SH-SY5Y (cell line): Measurements from ENCODE around the gene KLF14.

Experiments
- GATA2 ChIP-seq: IDR thresholded peaks from 2 replicates; pipeline ENCODE4 v1.6.1; 2011; ENCODE audit warnings: mild to moderate bottlenecking, low read depth, low read length
- GATA3 ChIP-seq: IDR thresholded peaks from 2 replicates; pipeline ENCODE4 v1.6.1; 2011; ENCODE audit warnings: low read depth, mild to moderate bottlenecking, low read length, moderate library complexity

DNA sequence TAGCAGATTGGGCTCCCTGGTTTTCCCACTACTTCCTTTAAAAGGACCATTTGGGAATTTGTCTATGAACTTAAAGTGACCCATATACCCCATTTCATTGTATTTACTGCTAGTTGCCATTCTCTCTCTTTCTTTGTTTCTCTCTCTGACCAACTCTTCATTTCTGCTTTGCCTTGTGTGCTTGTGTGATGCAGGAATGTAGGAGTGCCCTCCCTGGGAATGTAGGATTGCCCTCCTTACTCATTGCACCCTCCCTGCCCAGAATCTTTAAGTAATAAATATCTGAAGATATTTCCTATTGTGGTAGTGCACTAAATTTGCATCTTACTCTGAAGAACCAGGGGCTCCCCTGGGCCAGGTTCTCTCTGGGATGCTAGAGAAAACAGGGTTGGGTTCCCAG is 47.3 kb upstream of the KLF14 start:
- TF ChIP-seq GATA2 (no peak), GATA3 (no peak)
